Caco-2 (cell line): ENCODE data around the gene RRP36. TPM values are rescaled to one million over a fixed set of nuclear protein-coding genes. Genes with fewer than 3 reads are reported as not detected.

Experiments
- BruUV-seq: library from RNA; stranded (reverse); fragments of 400-500 nt; replicated peaks from 2 replicates; lab custom pipeline; 2021; lab: Mats Ljungman, UMichigan
- CTCF ChIA-PET: fragments of 300-600 bp; sonication (Branson Sonifier 250); formaldehyde crosslinking; loops from one replicate; lab custom pipeline; 2022; ENCODE audit warnings: antibody characterized with exemption; lab: Charles Lee
- POLR2A ChIA-PET: fragments of 300-600 bp; sonication (Branson Sonifier 250); formaldehyde crosslinking; loops from one replicate; lab custom pipeline; 2022; ENCODE audit warnings: antibody characterized with exemption; lab: Charles Lee
- DNase-seq, 2 experiments: peaks; one replicate each; pipeline versions ENCODE4 v3.0.0 to v3.0.0-alpha.2; 2020 to 2022
- H3K27me3 ChIP-seq: replicated peaks from 2 replicates; pipeline ENCODE4 v1.6.0; 2011; ENCODE audit warnings: low read length; ENCODE audit not compliant: control insufficient read depth, insufficient read depth
- H3K36me3 ChIP-seq: 2 replicates; pipeline ENCODE4 v1.5.1; 2011; ENCODE audit warnings: low read length; ENCODE audit not compliant: control insufficient read depth, insufficient read depth
- H3K4me1 ChIP-seq: fragments of 250-450 bp; sonication (Bioruptor Pico); 2 replicates; pipeline ENCODE4 v1.5.1; 2020; ENCODE audit warnings: mild to moderate bottlenecking
- H3K4me3 ChIP-seq: 2 replicates; pipeline ENCODE4 v1.5.1; 2011; ENCODE audit warnings: low read depth, mild to moderate bottlenecking, control low read depth, low read length
- H3K9me3 ChIP-seq: fragments of 250-450 bp; sonication (Bioruptor Pico); 2 replicates; pipeline ENCODE4 v1.5.1; 2020; ENCODE audit warnings: mild to moderate bottlenecking, moderate library complexity
- H3K27ac Mint-ChIP-seq: one replicate; pipeline ENCODE4 v1.8.0; 2022; ENCODE audit warnings: mixed read lengths; ENCODE audit not compliant: unreplicated experiment
- H3K27me3 Mint-ChIP-seq: one replicate; pipeline ENCODE4 v1.8.0; 2022; ENCODE audit warnings: mixed read lengths; ENCODE audit not compliant: insufficient read depth, unreplicated experiment
- H3K36me3 Mint-ChIP-seq: one replicate; pipeline ENCODE4 v1.8.0; 2022; ENCODE audit warnings: mild to moderate bottlenecking, mixed read lengths; ENCODE audit not compliant: insufficient read depth, unreplicated experiment
- H3K4me1 Mint-ChIP-seq: one replicate; pipeline ENCODE4 v1.8.0; 2022; ENCODE audit warnings: low read depth, mixed read lengths; ENCODE audit not compliant: unreplicated experiment
- H3K4me3 Mint-ChIP-seq: one replicate; pipeline ENCODE4 v1.8.0; 2022; ENCODE audit warnings: mild to moderate bottlenecking, moderate library complexity, mixed read lengths; ENCODE audit not compliant: unreplicated experiment
- H3K9me3 Mint-ChIP-seq: one replicate; pipeline ENCODE4 v1.8.0; 2022; ENCODE audit warnings: mixed read lengths; ENCODE audit not compliant: unreplicated experiment
- intact Hi-C: fragments of 100-400 bp; cut with micrococcal nuclease; formaldehyde crosslinking; loops from one replicate; pipeline ENCODE4 v1.10.0; 2022; ENCODE audit not compliant: unreplicated experiment
- total RNA-seq: library from RNA; stranded (reverse); gene quantifications from 2 replicates; pipeline ENCODE4 v1.2.3, GENCODE V29; 2022
- TF ChIP-seq, protein P1 (sequence below), 2 experiments: fragments of 200-600 bp in 1 of 2; IDR thresholded peaks; 1 replicate in 1 of 2; 2 replicates in 1 of 2; pipeline versions ENCODE4 v1.5.1 to v1.8.0; 2011 to 2022; ENCODE audit warnings: antibody characterized with exemption in 1 of 2, control low read depth in 1 of 2, inconsistent platforms in 1 of 2, low read depth in 1 of 2, low read length in 1 of 2, mild to moderate bottlenecking in 1 of 2, moderate library complexity in 1 of 2; ENCODE audit not compliant: insufficient read depth in 1 of 2, severe bottlenecking in 1 of 2, unreplicated experiment in 1 of 2

The RRP36 gene
- total RNA-seq, 1 experiment from 2014 or later, result 74.9 TPM

DNA sequence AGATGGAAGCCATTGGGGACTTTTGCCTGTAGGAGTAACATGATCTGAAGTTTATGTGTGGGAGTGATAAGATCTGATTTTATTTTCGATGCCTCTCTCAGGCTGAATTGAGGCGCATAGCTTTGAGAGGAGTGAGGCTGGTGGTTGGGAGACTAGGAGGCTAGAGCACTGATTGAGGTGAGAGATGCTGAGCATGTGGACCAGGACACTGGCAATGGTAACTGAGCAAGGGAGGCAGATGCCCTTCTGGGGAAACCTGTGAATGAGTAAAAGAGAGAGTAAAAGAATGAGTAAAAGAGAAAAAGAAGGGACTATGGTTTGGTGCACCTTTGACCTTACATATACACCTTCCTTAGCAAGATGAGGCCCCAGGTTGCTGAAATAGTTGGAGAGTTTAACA lies 3.0 kb downstream of the RRP36 start:
- ChIA-PET CTCF (no interaction called here), POLR2A (no interaction called here)
- peaks cover 80% of the 10 kb centered on the region for H3K36me3 Mint-ChIP-seq
- H3K4me1 Mint-ChIP-seq, result no peaks in the 10 kb centered on the region
- Histone ChIP-seq H3K9me3 (no peaks in the 10 kb centered on the region), H3K27me3 (no peaks in the 10 kb centered on the region), H3K36me3 (peaks cover 3% of the 10 kb centered on the region; the same call in 1 of the 2 replicates), H3K4me3 (no peak overlapping the region), H3K4me1 (peaks cover 10% of the 10 kb centered on the region)
- no peak overlapping the region for H3K4me3 Mint-ChIP-seq
- H3K27ac Mint-ChIP-seq, result no peak overlapping the region
- H3K9me3 Mint-ChIP-seq, result no peaks in the 10 kb centered on the region
- BruUV-seq, result no TSS peak
- TF ChIP-seq, protein P1, sequence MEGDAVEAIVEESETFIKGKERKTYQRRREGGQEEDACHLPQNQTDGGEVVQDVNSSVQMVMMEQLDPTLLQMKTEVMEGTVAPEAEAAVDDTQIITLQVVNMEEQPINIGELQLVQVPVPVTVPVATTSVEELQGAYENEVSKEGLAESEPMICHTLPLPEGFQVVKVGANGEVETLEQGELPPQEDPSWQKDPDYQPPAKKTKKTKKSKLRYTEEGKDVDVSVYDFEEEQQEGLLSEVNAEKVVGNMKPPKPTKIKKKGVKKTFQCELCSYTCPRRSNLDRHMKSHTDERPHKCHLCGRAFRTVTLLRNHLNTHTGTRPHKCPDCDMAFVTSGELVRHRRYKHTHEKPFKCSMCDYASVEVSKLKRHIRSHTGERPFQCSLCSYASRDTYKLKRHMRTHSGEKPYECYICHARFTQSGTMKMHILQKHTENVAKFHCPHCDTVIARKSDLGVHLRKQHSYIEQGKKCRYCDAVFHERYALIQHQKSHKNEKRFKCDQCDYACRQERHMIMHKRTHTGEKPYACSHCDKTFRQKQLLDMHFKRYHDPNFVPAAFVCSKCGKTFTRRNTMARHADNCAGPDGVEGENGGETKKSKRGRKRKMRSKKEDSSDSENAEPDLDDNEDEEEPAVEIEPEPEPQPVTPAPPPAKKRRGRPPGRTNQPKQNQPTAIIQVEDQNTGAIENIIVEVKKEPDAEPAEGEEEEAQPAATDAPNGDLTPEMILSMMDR (IDR thresholded peaks at IDR 0.05; ENCODE audit: insufficient read depth in 1 of 2, low read depth in 1 of 2, low read length in 1 of 2, severe bottlenecking in 1 of 2, unreplicated experiment in 1 of 2), result no peak
- intact Hi-C loops, result no loop called here
- no peaks in the 10 kb centered on the region for H3K27me3 Mint-ChIP-seq
- no peak for DNase-seq

DNA sequence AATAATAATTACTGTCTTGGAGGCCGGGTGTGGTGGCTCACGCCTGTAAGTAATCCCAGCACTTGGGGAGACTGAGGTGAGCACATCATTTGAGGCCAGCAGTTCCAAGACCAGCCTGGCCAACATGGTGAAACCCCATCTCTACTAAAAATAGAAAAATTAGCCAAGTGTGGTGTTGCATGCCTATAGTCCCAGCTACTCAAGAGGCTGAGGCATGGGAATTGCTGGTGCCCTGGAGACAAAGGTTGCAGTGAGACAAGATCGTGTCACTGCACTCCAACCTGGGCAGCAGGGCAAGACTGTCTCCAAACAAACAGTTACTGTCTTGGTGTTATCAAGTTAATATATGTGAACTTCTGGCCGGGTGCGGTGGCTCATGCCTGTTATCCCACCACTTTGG lies 4.9 kb downstream of the RRP36 start:
- Histone ChIP-seq H3K36me3 (peaks cover 3% of the 10 kb centered on the region; the same call in 1 of the 2 replicates), H3K9me3 (no peaks in the 10 kb centered on the region), H3K4me1 (0 out of 2 replicates have a peak, but pooled peaks cover 3% of the 10 kb centered on the region), H3K27me3 (no peaks in the 10 kb centered on the region), H3K4me3 (no peak overlapping the region)
- intact Hi-C loops, result no loop called here
- H3K27me3 Mint-ChIP-seq, result no peaks in the 10 kb centered on the region
- H3K27ac Mint-ChIP-seq, result no peak overlapping the region
- H3K4me3 Mint-ChIP-seq, result no peak overlapping the region
- ChIA-PET POLR2A (interaction anchor here (0.6 kb wide), 1 partner anchor 32 kb away, joined by 4 read pairs; no protein-coding TSS in a partner anchor), CTCF (no interaction called here)
- H3K4me1 Mint-ChIP-seq, result no peaks in the 10 kb centered on the region
- no peaks in the 10 kb centered on the region for H3K9me3 Mint-ChIP-seq
- no peak for DNase-seq
- no TSS peak for BruUV-seq
- H3K36me3 Mint-ChIP-seq, result peaks cover 88% of the 10 kb centered on the region
- TF ChIP-seq, protein P1 (IDR thresholded peaks at IDR 0.05; ENCODE audit: insufficient read depth in 1 of 2, low read depth in 1 of 2, low read length in 1 of 2, severe bottlenecking in 1 of 2, unreplicated experiment in 1 of 2), result no peak

DNA sequence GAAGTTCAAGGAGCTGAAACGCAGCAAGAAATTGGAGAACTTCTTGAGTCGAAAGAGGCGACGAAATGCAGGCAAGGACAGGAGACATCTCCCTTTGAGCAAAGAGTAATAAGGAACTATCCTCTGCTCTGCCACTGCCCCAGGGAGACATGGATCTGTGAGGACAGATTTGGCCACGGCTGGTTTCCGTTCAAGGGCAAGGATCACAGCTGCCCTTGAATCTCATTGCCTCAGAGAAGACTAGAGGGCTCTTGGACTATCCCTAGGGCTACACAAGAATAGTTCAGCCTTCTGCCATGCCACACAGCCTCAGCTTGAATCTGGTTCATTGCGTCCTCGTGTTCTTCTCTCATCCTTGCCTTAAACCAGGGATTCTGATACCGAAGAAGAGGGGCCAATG lies 7.7 kb downstream of the RRP36 start:
- Histone ChIP-seq H3K27me3 (no peaks in the 10 kb centered on the region), H3K4me3 (no peak overlapping the region), H3K9me3 (no peaks in the 10 kb centered on the region), H3K4me1 (no peaks in the 10 kb centered on the region), H3K36me3 (peaks cover 4% of the 10 kb centered on the region)
- no TSS peak for BruUV-seq
- peaks cover 96% of the 10 kb centered on the region for H3K36me3 Mint-ChIP-seq
- no peak overlapping the region for H3K4me3 Mint-ChIP-seq
- H3K27ac Mint-ChIP-seq, result no peak overlapping the region
- no peaks in the 10 kb centered on the region for H3K4me1 Mint-ChIP-seq
- ChIA-PET POLR2A (interaction anchor here (0.6 to 1.1 kb wide), 3 partner anchors 15 to 119 kb away, joined by 3 read pairs; partner anchors contain the start of genes KLC4, KLHDC3 and MRPL2), CTCF (no interaction called here)
- no peak for DNase-seq
- TF ChIP-seq, protein P1 (IDR thresholded peaks at IDR 0.05; ENCODE audit: insufficient read depth in 1 of 2, low read depth in 1 of 2, low read length in 1 of 2, severe bottlenecking in 1 of 2, unreplicated experiment in 1 of 2), result no peak
- H3K27me3 Mint-ChIP-seq, result no peaks in the 10 kb centered on the region
- H3K9me3 Mint-ChIP-seq, result no peaks in the 10 kb centered on the region
- intact Hi-C loops, result no loop called here
